H9 (cell line): ENCODE measurements around the gene GIT2. TPM values are rescaled to one million over a fixed set of nuclear protein-coding genes. Genes with fewer than 3 reads are reported as not detected.
A peak's percentile ranks its signal among the peaks of the same experiment; 100 is the strongest.

Source experiments
- DNase-seq: peaks from one replicate; pipeline ENCODE4 v3.0.0-alpha.2; 2017
- H2AFZ ChIP-seq: one replicate; pipeline ENCODE4 v1.6.1; 2013; ENCODE audit warnings: mild to moderate bottlenecking, low read length, control low read depth, moderate library complexity
- H2AK5ac ChIP-seq: 2 replicates; pipeline ENCODE4 v1.6.1; 2013; ENCODE audit warnings: low read length, control low read depth, mixed read lengths; ENCODE audit not compliant: insufficient read length
- H2BK120ac ChIP-seq: one replicate; pipeline ENCODE4 v1.6.1; 2013; ENCODE audit warnings: low read depth, mild to moderate bottlenecking, low read length, control low read depth, inconsistent platforms; ENCODE audit not compliant: poor library complexity, severe bottlenecking
- H2BK12ac ChIP-seq: 2 replicates; pipeline ENCODE4 v1.6.1; 2013; ENCODE audit warnings: low read length, control low read depth, mixed read lengths, low read depth; ENCODE audit not compliant: insufficient read length
- H2BK15ac ChIP-seq: 2 replicates; pipeline ENCODE4 v1.6.1; 2013; ENCODE audit warnings: low read depth, low read length, control low read depth
- H2BK20ac ChIP-seq: one replicate; pipeline ENCODE4 v1.6.1; 2013; ENCODE audit warnings: low read depth, mild to moderate bottlenecking, low read length, control low read depth, inconsistent platforms; ENCODE audit not compliant: poor library complexity, severe bottlenecking
- H2BK5ac ChIP-seq: 2 replicates; pipeline ENCODE4 v1.6.1; 2013; ENCODE audit warnings: low read length, control low read depth, mixed read lengths; ENCODE audit not compliant: insufficient read length
- H3K14ac ChIP-seq: 2 replicates; pipeline ENCODE4 v1.6.1; 2013; ENCODE audit warnings: low read length, control low read depth; ENCODE audit not compliant: insufficient read depth
- H3K18ac ChIP-seq: 2 replicates; pipeline ENCODE4 v1.6.1; 2013; ENCODE audit warnings: low read depth, mild to moderate bottlenecking, mixed read lengths, low read length, control low read depth; ENCODE audit not compliant: insufficient read length
- H3K23ac ChIP-seq: 2 replicates; pipeline ENCODE4 v1.6.1; 2013; ENCODE audit warnings: low read length, control low read depth, mixed read lengths, low read depth; ENCODE audit not compliant: insufficient read length
- H3K23me2 ChIP-seq: 2 replicates; pipeline ENCODE4 v1.6.1; 2013; ENCODE audit warnings: low read depth, mild to moderate bottlenecking, mixed read lengths, low read length, control low read depth; ENCODE audit not compliant: insufficient read length, poor library complexity, severe bottlenecking
- H3K27ac ChIP-seq: 2 replicates; pipeline ENCODE4 v1.5.1; 2013; ENCODE audit warnings: low read length, control low read depth, mixed read lengths, low read depth; ENCODE audit not compliant: insufficient read length
- H3K27me3 ChIP-seq: 2 replicates; pipeline ENCODE4 v1.6.1; 2013; ENCODE audit warnings: low read length, control low read depth, inconsistent platforms; ENCODE audit not compliant: insufficient read depth
- H3K4ac ChIP-seq: 2 replicates; pipeline ENCODE4 v1.6.1; 2013; ENCODE audit warnings: low read depth, mild to moderate bottlenecking, control low read depth, inconsistent platforms, low read length, moderate library complexity
- H3K4me1 ChIP-seq: 2 replicates; pipeline ENCODE4 v1.6.1; 2013; ENCODE audit warnings: low read length, control low read depth, inconsistent platforms; ENCODE audit not compliant: insufficient read depth
- H3K4me2 ChIP-seq: 2 replicates; pipeline ENCODE4 v1.6.1; 2013; ENCODE audit warnings: low read length, control low read depth, mixed read lengths; ENCODE audit not compliant: insufficient read length, insufficient read depth
- H3K56ac ChIP-seq: 2 replicates; pipeline ENCODE4 v1.6.1; 2013; ENCODE audit warnings: low read depth, mild to moderate bottlenecking, mixed read lengths, low read length, control low read depth; ENCODE audit not compliant: insufficient read length
- H3K79me1 ChIP-seq: 2 replicates; pipeline ENCODE4 v1.6.1; 2013; ENCODE audit warnings: low read depth, mild to moderate bottlenecking, moderate library complexity, low read length, control low read depth, inconsistent platforms; ENCODE audit not compliant: insufficient read depth, poor library complexity, severe bottlenecking
- H3K79me2 ChIP-seq: 2 replicates; pipeline ENCODE4 v1.6.1; 2013; ENCODE audit warnings: low read length, control low read depth, inconsistent platforms; ENCODE audit not compliant: insufficient read depth
- H3K9ac ChIP-seq: 2 replicates; pipeline ENCODE4 v1.6.1; 2013; ENCODE audit warnings: low read length, control low read depth, mixed read lengths; ENCODE audit not compliant: insufficient read length; ENCODE audit errors: extremely low read depth
- H3K9me3 ChIP-seq: one replicate; pipeline ENCODE4 v1.6.1; 2013; ENCODE audit warnings: low read depth, low read length, inconsistent platforms; ENCODE audit not compliant: control insufficient read depth
- H3T11ph ChIP-seq: one replicate; pipeline ENCODE4 v1.6.1; 2013; ENCODE audit warnings: mild to moderate bottlenecking, low read length, control low read depth, inconsistent platforms
- H4K20me1 ChIP-seq: one replicate; pipeline ENCODE4 v1.6.1; 2013; ENCODE audit not compliant: control insufficient read depth, insufficient read length, insufficient read depth
- H4K5ac ChIP-seq: 2 replicates; pipeline ENCODE4 v1.6.1; 2013; ENCODE audit warnings: low read depth, mild to moderate bottlenecking, mixed read lengths, low read length, control low read depth; ENCODE audit not compliant: insufficient read length
- H4K8ac ChIP-seq: replicated peaks from 2 replicates; pipeline ENCODE4 v1.6.1; 2013; ENCODE audit warnings: low read length, control low read depth, mixed read lengths, low read depth; ENCODE audit not compliant: insufficient read length
- H4K91ac ChIP-seq: 2 replicates; pipeline ENCODE4 v1.6.1; 2013; ENCODE audit warnings: low read depth, mild to moderate bottlenecking, moderate library complexity, mixed read lengths, low read length, control low read depth; ENCODE audit not compliant: insufficient read length
- H3K27ac Mint-ChIP-seq, 3 experiments: 2 replicates in 2 of 3; 3 replicates in 1 of 3; pipeline ENCODE4 v1.8.0; 2020 to 2021; ENCODE audit warnings: mixed read lengths in 3 of 3, mild to moderate bottlenecking in 1 of 3, moderate library complexity in 1 of 3
- H3K27me3 Mint-ChIP-seq: 2 replicates; pipeline ENCODE4 v1.8.0; 2021; ENCODE audit warnings: low read depth, mild to moderate bottlenecking, moderate library complexity, mixed read lengths
- H3K36me3 Mint-ChIP-seq, 3 experiments: 2 replicates in 2 of 3; 3 replicates in 1 of 3; pipeline ENCODE4 v1.8.0; 2020 to 2021; ENCODE audit warnings: low read depth in 3 of 3, mixed read lengths in 3 of 3; ENCODE audit not compliant: insufficient read depth in 1 of 3
- H3K4me1 Mint-ChIP-seq, 2 experiments: 2 replicates each; pipeline ENCODE4 v1.8.0; 2020; ENCODE audit warnings: mixed read lengths in 2 of 2
- H3K4me3 Mint-ChIP-seq, 2 experiments: 2 replicates in 1 of 2; 3 replicates in 1 of 2; pipeline ENCODE4 v1.8.0; 2020 to 2021; ENCODE audit warnings: mild to moderate bottlenecking in 2 of 2, mixed read lengths in 2 of 2, moderate library complexity in 1 of 2
- H3K9me3 Mint-ChIP-seq, 2 experiments: 2 replicates in 1 of 2; 3 replicates in 1 of 2; pipeline ENCODE4 v1.8.0; 2020; ENCODE audit warnings: mild to moderate bottlenecking in 2 of 2, mixed read lengths in 2 of 2, moderate library complexity in 1 of 2
- WGBS: extraction: QIAGEN DNeasy Blood & Tissue Kit; methylation state at CpG from one replicate; pipeline ENCODE4 v1.1.7; 2013; ENCODE audit warnings: missing lambda C conversion rate, low lambda C conversion rate, mixed read lengths; ENCODE audit not compliant: insufficient read length; ENCODE audit errors: extremely low coverage; 5-methylcytosine and 5-hydroxymethylcytosine counted together
- total RNA-seq: library from RNA; stranded (reverse); gene quantifications from 2 replicates; pipeline ENCODE4 v1.2.1, GENCODE V29; 2021
- TF ChIP-seq, protein P1 (sequence below): fragments of 200-600 bp; sonication (generic); conservative IDR thresholded peaks from 3 replicates; pipeline ENCODE4 v1.8.0; 2021; ENCODE audit warnings: antibody characterized with exemption, mild to moderate bottlenecking

Gene GIT2
- total RNA-seq, 1 experiment from 2014 or later, result 27.0 TPM

DNA sequence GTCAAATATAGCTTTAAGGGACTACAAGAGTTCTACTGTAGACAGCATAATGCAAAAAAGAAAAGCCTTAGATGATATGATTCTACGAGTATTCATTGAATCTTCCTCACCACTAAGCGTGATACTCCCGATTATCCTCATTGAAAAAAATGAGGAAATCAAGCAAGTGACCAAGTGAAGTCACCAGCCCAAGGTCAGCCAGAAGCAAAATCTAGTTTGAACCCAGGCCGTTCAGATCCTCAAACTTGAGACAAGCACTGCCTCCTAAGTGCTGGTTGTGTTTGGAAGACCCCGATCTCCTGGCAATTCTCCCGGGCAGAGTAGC lies 845 bp downstream of the GIT2 start:
- Histone ChIP-seq H4K5ac (no peak overlapping the region), H3K56ac (no peak overlapping the region), H4K8ac (no peak overlapping the region), H3K9me3 (no peaks in the 10 kb centered on the region), H3K9ac (peak overlapping the region; percentile 20), H3K27ac (no peak overlapping the region), H3K4me2 (peak overlapping the region; percentile 82), H2BK15ac (no peak overlapping the region), H3K18ac (no peak overlapping the region), H4K20me1 (peaks cover 3% of the 10 kb centered on the region), H3K23me2 (peaks cover 16% of the 10 kb centered on the region), H3K23ac (no peak overlapping the region), H2BK20ac (no peak overlapping the region), H3T11ph (no peak overlapping the region), H3K27me3 (no peaks in the 10 kb centered on the region), H3K14ac (no peak overlapping the region), H3K4me1 (peaks cover 2% of the 10 kb centered on the region; the same call in 1 of the 2 replicates), H2AFZ (no peak overlapping the region), H2BK12ac (no peak overlapping the region), H2BK120ac (no peak overlapping the region), H3K79me2 (no peaks in the 10 kb centered on the region), H4K91ac (no peak overlapping the region), H3K4ac (no peak overlapping the region), H2BK5ac (no peak overlapping the region), H3K79me1 (no peaks in the 10 kb centered on the region), H2AK5ac (no peak overlapping the region)
- Mint-ChIP-seq H3K4me3 (peak overlapping the region; percentile 86 to 93), H3K4me1 (peaks cover 26 to 29% of the 10 kb centered on the region in 2 experiments), H3K27ac (peak overlapping the region in 2 of 3 experiments; percentile 42 to 90; a peak in 2 of 7 replicates), H3K27me3 (peaks cover 6% of the 10 kb centered on the region), H3K9me3 (no peaks in the 10 kb centered on the region), H3K36me3 (peaks cover 0 to 8% (median 4%) of the 10 kb centered on the region in 3 experiments; a peak in 4 of 7 replicates)
- no CpG with 5 or more reads among the region's 6 CpGs for WGBS
- TF ChIP-seq, protein P1, sequence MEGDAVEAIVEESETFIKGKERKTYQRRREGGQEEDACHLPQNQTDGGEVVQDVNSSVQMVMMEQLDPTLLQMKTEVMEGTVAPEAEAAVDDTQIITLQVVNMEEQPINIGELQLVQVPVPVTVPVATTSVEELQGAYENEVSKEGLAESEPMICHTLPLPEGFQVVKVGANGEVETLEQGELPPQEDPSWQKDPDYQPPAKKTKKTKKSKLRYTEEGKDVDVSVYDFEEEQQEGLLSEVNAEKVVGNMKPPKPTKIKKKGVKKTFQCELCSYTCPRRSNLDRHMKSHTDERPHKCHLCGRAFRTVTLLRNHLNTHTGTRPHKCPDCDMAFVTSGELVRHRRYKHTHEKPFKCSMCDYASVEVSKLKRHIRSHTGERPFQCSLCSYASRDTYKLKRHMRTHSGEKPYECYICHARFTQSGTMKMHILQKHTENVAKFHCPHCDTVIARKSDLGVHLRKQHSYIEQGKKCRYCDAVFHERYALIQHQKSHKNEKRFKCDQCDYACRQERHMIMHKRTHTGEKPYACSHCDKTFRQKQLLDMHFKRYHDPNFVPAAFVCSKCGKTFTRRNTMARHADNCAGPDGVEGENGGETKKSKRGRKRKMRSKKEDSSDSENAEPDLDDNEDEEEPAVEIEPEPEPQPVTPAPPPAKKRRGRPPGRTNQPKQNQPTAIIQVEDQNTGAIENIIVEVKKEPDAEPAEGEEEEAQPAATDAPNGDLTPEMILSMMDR, result no peak
- DNase-seq, result no peak
